Activated naive CD4-positive, alpha-beta T cell treated with Interleukin-2 at 50 U/mL for 16 hours (primary cell): ENCODE data around the gene NLGN2.
A peak's percentile ranks its signal among the peaks of the same experiment; 100 is the strongest.

Experiments used
- DNase-seq: peaks from one replicate; pipeline ENCODE4 v3.0.0-alpha.2; 2020

The NLGN2 gene

DNA sequence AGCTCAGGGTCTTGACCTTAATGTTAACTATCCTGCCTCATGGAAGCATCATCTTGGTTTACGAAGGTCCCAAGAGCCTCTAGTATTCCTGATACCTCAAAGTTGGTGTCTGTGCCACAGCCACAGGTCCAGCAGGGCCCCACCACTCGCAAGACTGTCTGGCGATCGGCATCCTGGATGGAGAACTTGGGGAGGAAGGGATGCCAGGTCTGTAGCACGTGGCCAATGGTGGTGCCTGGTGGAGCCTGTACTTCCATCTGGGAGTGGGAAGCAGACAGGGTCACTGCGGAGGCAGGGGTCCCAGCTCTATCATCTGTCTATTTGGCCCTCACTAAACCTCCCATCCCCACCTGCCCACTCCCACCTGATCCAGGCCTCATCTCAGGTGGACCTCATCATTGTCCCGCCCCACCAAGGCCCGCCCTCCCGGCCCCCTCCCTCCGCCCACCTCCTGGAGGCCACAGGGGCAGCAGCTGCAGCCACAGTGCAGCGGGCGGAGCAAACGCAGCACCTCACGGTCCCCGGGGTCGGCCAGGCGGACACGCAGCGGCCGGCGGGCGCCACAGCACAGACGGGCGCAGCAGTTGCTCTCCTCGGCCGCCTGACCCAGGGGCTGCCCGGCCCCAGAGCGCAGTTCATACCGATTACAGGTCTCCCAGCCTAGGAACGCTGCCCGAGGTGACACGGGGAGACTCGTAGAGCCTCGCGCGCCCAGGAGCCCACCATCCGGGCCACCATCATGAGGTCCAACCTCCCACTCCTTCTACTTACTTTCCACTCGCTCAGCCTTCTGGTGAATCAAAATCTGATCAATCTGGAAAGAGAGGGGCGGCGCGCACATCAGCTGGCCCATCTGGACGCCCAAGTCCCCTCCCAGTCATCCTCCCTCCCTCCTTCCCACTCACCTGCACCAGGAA lies 14.7 kb upstream of the NLGN2 start:
- DNase-seq = no peak

DNA sequence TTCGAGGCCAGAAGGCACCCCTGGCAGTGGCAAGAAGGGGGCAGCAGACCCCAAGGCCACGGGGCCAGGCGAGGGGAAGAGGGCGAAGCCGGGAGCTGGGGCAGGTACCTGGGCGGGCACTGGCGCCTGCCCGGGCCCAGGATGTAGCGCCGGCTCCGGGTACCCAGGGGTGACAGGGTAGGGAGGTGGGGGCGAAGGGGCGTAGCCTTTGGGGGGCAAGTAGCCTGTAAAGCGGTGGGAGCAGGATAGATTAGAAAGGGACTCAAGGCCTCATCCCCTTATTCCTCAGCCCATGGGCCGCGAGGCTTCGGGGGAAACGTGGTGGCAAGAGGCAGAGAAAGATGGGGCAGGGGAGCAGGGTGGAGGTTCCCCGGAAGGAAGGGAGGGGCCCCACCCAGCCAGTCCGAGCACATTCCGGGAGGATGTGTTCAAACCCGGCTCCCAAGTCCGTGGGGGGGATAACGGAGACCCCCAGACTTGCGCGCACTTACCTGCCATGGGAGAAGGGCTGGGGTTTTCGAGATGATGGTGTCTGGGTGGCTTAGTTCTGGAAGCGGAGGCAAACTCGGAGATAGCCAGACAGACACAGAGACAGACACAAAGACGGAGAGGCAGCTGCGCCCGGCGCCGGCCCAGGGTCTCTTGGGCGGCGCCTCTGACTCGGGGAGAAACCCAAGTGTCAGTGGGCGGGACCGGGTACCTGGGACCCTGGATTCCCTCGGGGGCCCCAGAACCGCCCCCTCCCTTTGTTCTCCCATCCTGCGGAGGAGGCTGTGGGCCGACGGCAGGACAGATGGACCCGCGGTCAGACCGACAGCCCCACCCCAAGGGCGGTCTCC lies 13.8 kb upstream of the NLGN2 start:
- peak; percentile 63 for DNase-seq

DNA sequence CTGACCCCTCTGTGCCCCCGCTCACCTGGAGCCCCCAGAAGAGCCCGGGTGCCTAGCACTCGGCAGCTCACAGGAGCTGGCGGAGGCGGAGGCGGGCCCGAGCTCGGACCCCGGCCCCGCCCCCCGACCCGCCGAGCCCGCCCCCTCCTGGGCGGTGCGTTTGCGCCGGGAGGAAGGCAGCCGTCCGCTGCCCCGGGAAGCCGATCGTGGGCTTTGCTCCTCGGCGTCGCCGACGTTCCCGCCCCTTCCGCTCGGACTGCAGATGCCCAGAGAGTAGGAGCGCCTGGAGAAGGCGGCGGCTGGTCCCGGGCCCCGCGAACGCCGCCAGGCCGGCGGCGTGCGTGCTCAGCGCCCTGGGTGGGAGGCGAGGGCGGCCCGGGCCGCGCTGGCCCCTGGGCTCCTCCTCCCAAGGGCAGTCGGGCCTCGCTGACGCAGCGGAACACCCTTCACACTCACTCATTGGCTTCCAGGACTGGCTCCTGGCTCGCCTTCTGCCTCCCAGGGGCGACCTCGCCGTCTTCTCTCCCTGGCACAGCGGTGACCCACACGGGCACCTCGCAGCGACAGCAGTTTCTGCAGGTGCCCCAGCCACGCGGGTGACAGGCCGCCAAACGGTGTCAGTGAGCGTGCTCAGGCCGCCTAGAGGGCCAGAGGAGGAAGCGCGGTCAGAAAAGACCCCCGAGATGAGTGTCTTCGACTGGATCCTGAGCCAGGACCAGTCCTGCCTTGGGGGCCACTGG lies 13.0 kb upstream of the NLGN2 start, which contains the start of gene PLSCR3:
PLSCR3 (minus strand) TSS at position 74 of the 740 bp plus-strand sequence. CDS start 415 bp downstream, outside the sequence.
- peak; percentile 85 for DNase-seq

DNA sequence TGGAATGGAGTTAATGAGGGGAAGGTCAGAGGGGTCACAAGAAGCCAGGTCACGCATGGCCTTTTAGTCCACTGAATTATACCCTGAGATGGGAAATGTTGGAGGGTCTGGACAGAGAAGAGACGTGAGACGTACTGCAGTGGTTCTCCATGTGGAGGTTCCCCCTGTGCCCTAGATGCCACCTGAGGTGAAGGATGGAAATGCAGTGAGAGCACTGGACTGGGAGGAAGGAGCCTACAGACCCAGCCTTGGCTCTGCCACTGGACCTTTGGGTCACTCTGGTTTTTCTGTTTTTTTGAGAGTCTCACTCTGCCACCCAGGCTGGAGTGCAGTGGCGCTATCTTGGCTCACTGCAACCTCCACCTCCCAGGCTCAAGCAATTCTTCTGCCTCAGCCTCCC lies 11.5 kb upstream of the NLGN2 start:
- DNase-seq = no peak

DNA sequence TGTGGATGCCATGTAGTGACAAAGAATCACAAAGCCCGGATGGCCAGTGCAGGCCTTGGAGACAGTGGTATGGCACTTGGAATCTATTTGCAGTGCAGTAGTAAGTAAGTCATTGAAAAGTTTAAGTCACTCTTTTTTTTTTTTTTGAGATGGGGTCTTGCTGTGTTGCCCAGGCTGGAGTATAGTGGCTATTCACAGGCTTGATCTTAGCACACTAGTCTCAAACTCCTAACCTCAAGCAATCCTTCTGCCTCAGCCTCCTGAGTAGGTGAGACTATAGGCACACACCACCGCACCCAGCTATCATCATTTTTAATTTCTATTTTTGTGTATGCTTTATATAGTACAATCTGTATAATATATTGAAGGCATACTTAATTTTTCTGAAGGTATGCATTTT lies 9.0 kb upstream of the NLGN2 start:
- DNase-seq = no peak

DNA sequence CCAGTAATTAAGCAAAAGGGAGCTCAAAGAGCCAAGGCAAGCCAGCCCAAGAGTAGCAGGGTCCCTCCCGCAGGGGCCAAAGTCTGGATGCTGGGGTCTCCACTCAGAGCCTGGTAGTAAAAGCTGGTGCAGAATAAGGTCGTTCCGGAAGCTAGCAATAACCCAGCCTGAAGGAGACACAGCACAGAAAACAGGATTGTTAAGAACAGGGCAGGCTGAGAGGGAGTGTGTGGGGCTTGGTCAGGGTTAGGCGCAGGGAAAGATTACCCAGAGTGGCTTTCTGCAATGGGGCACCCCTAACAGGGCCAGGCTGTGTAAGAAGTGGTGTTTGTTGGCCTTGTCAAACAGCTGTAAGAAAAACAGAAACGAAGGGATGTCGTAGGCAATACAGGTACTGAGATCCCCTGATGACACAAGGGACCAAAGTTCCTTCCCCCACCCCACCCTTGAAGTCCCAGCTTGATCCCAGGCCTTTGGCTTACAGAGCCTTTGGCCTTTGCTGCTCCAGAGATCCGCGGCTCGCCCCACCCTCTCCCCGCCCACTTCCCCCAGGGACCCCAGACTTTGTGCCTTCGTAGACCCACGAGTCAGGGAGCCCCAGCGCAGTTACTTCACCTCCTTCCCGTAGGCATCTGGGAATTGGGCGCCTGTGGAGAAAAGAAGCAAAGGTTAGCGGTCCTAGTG lies 4.5 kb upstream of the NLGN2 start:
- no peak for DNase-seq

DNA sequence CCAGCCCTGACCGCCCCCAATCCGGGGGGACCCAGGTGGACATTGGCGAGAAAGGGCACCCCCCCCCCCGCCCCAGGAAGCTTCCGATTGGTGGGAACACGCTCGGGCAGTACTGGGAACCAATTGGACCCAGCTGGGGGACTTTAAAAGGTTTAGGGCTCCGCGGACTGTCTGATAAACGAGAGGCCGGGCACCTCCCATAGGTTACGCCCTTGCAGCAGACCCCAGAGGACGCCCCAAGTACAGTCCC lies 4.0 kb upstream of the NLGN2 start:
- DNase-seq = no peak

DNA sequence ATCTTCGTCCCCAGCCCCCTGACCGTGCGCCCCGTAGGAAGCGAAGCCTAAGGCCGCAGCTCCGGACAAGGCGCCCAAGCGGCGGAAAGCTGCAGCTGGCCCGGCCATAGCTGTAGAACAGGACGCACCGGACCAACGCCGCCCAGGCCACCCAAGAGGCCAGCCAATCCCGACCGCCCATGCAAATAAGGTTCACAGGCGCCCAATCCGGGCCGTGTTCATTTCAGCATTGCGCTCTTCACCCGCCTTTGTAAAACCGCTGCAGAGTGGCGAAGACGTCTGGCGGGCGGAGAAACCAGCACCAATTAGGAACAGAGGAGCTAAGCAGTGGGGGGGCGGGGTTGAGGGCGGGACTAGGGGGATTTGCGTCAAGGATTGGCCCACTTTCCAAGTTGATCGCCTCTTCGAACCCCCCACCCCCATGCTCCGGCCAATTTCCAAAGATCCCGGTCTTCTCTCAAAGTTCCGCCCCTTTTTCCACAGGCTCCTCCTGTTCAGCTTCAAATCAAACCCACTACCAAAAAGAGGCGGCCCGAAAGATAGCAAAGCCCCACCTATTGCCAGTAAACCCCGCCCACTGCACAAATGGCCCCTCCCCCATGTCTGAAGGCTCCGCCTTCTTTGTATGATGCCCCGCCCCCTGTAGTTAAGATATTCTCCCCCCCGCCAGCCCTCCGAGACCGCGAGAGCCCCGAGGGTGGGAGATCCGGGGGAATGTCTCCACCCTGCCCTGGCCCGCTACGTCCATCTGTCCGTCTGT lies 3.5 kb upstream of the NLGN2 start, which contains the start of gene TMEM256:
TMEM256 (minus strand) TSS at position 121 of the 760 bp plus-strand sequence; CDS start at position 108, 13 bp downstream.
- peak; percentile 95 for DNase-seq

DNA sequence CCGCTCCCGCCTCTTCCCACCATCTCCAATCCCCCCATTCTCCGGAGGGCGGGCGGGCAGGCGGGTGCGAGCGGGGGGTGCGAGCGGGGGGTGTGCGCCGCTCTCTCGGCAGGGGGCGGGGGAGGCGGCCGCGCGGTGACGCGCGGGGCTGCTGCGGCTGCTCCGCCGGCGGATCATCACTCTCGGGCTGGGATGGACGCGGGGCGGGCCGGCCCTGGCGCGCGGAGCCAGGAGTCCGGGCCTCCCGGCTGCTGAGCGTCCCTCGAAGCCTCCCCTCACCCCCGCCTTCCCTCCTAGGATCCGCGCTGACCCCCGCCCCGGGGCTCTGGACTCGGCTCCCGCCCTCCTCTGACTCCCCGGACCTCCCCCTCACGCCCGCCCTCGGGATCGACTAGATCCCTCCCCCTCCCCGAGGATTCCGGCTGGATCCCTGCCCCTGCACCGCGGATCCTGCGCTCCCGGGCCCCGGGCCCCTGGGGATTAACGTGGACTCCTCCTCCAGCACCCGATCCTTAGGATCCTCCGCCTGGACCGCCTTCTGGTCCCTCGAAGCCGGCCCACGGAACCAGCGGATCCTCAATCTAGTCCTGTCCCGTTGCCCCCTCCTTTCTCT lies 2.8 kb upstream of the NLGN2 start:
- DNase-seq = peak; percentile 74

DNA sequence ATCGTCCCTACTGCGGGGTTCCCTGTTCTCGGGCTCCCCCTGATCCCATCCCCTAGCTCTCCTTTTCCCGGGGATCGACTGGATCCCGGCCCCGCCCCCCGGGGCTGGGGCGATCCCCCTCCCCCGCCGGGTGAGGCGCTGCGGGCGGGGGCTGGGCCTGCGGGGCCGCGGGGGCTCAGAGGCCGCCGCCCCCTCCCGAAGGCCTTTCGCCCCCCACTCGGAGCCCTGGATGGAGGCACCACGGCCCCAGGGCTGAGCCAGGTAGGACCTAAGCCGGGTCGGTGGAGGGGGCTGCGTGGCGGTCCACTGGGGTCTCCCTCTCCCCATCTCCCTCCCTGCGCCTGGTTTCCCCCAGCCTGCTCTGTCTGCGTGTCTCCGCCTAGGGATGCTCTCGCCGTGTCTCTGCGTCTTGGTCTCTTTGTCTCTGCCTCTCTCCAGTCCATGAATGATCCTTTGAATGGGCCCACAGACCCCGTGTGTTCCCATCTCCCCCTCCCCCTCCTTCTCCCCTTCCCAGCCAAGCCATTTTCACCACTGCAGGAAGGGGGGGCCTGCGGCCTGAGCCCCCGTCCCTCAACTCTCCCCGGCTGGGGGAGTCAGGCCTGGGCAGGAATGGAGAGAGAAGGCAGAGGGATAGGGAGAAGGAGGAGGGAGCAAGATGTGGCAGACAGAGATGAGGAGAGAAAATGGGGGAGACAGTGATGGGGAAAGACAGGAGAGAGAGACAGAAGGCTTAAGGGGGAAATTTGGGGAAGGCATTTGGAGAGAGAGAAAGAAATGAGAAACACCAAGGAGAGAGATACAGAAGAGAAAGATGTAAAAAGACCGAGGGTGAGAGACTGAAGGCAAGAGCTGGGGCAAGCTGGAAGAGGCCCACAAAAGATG lies 2.1 kb upstream of the NLGN2 start:
- no peak for DNase-seq

DNA sequence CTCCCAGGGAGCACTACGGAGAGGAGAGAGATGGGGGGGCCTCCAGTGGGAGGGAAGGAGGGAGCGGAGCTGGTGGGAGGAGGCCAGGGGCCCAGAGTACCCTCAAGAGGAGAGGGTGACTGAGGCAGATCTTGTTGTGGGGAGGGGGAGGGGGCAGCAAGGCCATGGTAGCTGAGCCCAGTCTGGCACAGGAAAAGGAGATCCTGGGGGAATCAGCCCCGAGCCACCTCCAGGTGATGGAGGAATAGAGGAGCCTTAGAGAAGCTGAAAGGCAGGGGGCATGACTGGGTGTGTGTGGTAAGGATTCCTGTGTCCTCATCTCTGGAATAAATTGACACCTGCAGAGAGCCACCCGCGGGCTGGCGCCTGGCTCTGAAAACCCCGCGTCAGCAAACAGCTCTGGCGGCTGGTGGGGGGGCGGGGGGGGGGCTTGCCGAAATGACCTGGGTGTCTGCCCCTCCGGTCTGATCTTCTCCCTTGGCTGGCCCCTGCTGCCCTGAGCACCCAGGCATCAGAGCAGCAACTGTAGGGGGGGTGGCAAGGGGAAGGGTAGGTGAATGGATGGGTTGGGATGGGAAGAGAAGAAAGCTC lies 1.3 kb upstream of the NLGN2 start:
- no peak for DNase-seq

DNA sequence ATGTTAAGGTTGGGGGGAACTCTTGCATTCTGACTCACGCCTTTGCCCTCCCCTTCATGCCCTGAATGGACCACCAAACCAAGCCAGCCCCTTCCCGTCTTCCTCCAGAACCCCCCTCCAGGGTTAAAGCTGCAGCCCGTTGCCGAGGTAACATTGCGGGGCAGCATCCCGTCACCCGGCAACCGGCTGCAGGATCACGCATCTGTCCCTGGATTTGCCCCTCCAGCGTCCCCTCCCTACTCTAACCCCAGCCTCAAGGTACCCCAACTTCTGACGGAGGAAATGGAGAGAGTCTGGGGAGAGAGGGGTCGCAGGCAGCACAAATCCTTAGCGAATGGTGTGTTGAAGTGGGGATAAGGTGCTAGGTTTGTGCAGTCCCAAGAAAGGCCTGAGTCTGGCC lies 563 bp upstream of the NLGN2 start:
- no peak for DNase-seq

DNA sequence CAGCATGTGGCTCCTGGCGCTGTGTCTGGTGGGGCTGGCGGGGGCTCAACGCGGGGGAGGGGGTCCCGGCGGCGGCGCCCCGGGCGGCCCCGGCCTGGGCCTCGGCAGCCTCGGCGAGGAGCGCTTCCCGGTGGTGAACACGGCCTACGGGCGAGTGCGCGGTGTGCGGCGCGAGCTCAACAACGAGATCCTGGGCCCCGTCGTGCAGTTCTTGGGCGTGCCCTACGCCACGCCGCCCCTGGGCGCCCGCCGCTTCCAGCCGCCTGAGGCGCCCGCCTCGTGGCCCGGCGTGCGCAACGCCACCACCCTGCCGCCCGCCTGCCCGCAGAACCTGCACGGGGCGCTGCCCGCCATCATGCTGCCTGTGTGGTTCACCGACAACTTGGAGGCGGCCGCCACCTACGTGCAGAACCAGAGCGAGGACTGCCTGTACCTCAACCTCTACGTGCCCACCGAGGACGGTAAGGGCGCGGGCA lies 645 bp downstream of the NLGN2 start:
- DNase-seq = peak; percentile 32

DNA sequence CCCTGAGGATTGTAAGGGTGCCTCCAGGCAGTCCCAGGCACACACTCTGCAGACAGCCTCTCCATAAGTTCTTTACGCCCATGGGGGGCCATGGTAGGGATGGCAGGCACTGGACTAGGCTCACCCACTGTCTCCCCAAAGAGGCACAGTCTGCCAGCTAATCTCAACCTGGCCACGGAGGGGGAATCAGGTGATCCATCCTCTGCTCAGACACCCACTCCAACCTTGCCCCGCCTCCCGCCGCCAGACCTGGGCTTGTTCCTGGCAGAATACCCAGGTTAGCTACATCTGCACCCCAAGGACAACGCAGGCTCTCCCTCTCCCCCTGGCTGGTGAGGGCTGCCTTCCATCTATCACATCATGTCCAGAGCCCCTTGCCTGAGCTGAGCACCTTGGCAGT lies 1.2 kb downstream of the NLGN2 start:
- DNase-seq = no peak

DNA sequence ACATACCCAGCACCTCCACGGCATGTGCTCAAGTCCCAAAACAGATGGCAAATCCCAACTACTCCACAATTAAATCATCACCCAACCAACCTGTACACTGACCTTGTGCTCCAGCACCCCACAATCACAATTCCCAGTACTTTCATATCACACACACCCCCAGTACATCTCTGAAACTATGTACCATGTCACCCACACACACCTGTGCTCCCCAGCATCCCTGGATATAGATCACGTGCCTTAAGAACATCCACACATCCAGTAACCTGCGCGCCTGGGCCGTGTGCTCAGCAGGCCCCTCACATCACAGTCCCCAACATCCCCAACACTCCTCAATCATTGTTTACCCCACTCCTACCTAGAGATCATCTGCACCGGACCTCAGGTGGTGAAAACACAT lies 2.1 kb downstream of the NLGN2 start:
- DNase-seq = no peak

DNA sequence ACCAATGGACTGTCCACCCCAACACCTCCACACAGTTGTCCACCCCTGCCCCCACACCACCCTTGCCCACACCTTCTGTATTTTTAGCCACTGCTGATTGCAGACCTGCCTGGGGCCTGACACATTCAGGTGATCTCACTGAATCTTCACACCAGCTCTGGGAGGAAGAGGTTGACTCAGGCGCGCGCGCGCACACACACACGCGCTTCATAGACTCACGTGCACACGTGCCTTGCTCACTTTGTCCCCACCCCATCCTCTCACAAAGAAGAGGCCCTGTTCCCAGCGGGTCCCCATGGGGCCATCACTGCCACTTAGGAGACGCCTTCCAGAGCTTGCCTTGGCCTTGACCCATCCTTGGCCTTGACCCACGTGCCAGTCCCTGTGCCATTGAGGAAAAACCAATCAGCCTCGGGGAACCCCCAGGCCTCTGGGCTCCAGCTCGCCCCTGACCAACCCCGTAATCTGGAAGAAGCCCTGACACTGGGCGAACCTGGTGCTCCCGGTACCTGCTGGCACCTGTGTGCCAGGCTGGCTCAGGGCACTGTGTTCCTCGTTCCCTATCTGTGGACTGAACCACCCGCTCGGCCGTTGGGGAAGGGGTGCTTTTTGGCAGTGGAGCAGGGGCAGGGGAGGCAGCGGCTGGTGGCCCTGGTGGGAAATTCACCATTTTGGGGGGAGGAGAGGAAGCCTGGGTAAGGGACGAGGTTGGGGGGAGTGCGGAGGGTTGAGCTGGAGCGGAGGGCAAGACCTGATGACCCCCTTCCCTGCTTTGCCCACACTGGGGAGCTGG lies 3.2 kb downstream of the NLGN2 start:
- no peak for DNase-seq

DNA sequence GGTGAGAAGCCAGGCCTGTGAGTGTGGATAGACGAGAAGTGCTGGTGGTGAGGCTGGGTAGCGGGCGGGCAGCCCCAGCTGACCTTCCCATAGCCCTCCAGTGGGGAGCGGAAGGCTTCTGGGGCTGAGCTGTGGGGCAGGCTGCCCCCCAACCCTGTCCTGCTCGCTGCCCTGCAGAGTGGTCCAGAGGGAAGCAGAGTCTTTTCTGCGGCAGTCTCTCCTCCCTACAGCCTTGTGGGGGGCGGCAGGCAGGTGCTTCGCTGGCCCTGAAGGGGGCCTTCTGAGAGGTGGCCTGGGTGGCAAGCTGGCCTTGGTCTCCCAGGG lies 3.7 kb downstream of the NLGN2 start:
- no peak for DNase-seq

DNA sequence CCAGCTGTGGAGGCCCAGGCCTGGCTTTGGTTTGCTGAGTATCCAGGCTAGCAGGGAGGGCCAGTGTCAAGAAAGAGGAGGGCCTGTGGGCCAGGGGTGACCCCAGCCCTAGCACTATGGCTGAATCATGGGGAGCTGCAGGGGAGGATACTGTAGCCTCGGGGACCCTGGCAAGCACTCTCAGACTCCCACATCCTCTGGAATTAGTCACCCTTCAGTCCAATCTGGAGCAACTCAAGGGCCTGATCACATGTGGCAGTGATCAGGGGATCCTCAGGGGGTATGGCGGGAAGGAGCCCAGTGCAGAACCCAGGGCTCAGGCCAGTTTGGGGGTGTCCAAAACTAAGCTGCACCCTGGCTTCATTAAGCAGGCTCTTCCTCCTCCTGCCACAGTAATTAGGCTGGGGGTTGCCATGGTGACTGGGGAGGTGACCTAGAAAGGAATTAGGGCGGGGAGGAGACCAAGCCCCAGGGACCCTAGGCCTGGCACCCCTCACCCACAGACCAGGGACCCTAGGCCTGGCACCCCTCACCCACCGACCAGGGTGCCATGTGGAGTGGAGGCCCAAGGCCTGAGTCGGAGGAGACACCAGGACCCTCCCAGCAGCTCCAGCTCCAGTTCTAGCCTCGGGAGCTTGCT lies 5.8 kb downstream of the NLGN2 start:
- no peak for DNase-seq

DNA sequence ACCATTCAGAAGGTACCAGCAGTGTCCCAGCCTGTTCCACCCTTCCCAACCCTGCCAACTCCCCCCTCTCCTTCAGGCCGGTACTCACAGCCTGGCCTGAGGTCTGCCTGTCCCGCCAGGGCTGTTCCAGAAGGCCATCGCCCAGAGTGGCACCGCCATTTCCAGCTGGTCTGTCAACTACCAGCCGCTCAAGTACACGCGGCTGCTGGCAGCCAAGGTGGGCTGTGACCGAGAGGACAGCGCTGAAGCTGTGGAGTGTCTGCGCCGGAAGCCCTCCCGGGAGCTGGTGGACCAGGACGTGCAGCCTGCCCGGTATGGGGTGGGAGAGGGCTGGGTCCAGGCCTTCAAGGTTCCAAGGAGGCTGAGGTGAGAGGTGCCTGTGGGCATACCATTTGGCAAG lies 7.2 kb downstream of the NLGN2 start:
- DNase-seq = no peak
